GM18867 (cell line): ENCODE data around the gene UGT1A5.

ENCODE experiments used
- ATAC-seq: cut with Tn5 transposase; IDR thresholded peaks from one replicate; pipeline ENCODE4 v1.9.1; 2021; ENCODE audit warnings: mild to moderate bottlenecking, moderate library complexity; ENCODE audit not compliant: unreplicated experiment

The UGT1A5 gene

DNA sequence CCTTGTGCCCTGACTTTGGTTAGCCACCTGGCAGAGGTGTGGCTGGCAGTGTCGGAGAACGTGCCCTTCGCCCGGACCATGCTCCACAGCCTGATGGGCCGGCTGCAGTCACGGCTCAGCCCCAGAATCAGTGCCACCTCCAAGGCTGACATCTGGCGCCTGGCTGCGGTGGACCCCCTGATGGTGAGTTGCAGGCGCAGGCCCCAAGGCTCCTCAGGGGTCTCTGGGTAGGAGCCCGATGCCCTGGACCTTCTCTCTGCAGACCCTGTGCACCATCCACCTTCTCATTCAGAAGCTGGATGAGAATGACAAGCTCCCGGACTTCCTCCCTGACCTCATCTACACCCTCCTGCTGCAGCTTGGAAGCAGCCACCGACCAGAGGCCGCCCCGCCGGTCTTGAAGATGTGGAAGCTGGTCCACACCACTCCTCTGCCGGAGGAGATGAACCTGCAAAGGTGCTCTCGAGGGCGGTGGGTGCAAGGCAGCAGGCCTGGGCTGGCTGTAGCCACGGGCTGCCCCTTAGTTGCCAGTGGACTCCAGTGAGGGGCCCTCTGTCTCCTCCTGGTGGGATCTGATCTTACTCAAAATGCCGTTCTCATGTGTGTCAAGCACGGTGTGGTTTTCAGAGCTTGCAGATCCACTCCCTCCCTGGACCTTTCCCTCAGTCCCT, 109.5 kb downstream of the UGT1A5 start:
- no peak for ATAC-seq
